Measurements from ENCODE around the gene SCFD2. TPM values are rescaled to one million over a fixed set of nuclear protein-coding genes. Genes with fewer than 3 reads are reported as not detected.

Gene SCFD2
- total and polyA plus RNA-seq, 2 of the 8 experiments (the other 6 are each of a cell fraction or from before 2014, with no cell fraction given): 6.2 to 10.2 TPM

- Histone ChIP-seq H3K9me3 (ENCODE audit: insufficient read depth in 2 of 2, low read depth in 1 of 2, low read length in 1 of 2) (no peaks in the 10 kb centered on the region), H2AFZ (ENCODE audit: low read length) (no peak overlapping the region), H4K5ac (ENCODE audit: insufficient read length, low read depth, low read length) (no peak overlapping the region), H2BK12ac (ENCODE audit: low read depth, low read length) (no peak overlapping the region), H3K27me3 (replicated peaks in 1 of 4; ENCODE audit: control insufficient read depth in 3 of 4, extremely low read depth in 1 of 4, insufficient read depth in 3 of 4, low read length in 3 of 4) (no peaks in the 10 kb centered on the region; a peak in 2 of 7 replicates), H2BK120ac (replicated peaks; ENCODE audit: low read depth, low read length) (no peak overlapping the region), H3K23ac (ENCODE audit: insufficient read length) (no peak overlapping the region), H3K79me1 (ENCODE audit: low read depth, low read length) (peaks cover 8% of the 10 kb centered on the region; the same call in 1 of the 2 replicates), H4K91ac (replicated peaks; ENCODE audit: insufficient read length, low read length) (no peak overlapping the region), H3K9ac (replicated peaks in 1 of 4; ENCODE audit: extremely low read depth in 1 of 4, low read depth in 3 of 4, low read length in 3 of 4) (no peak overlapping the region), H2BK5ac (ENCODE audit: low read depth, low read length) (no peak overlapping the region), H4K20me1 (replicated peaks in 1 of 2; ENCODE audit: control insufficient read depth in 1 of 2, insufficient read depth in 2 of 2, low read length in 2 of 2) (peaks cover 14 to 19% of the 10 kb centered on the region in 2 experiments), H4K8ac (ENCODE audit: extremely low read depth, insufficient read depth, low read length) (no peak overlapping the region), H3K27ac (ENCODE audit: low read depth, low read length) (no peak overlapping the region), H3K36me3 (ENCODE audit: control insufficient read depth in 2 of 4, insufficient read depth in 4 of 4, low read length in 3 of 4) (peaks cover 16 to 48% (median 33%) of the 10 kb centered on the region in 4 experiments), H3K4me2 (ENCODE audit: insufficient read depth in 1 of 2, low read depth in 2 of 2, low read length in 2 of 2) (no peak overlapping the region; a peak in 1 of 4 replicates), H3K4ac (replicated peaks; ENCODE audit: insufficient read length, low read depth, low read length) (no peak overlapping the region), H3K18ac (ENCODE audit: extremely low read depth, low read length) (no peak overlapping the region), H3K14ac (ENCODE audit: insufficient read length) (no peak overlapping the region), H2BK20ac (ENCODE audit: low read length) (no peak overlapping the region), H2AK5ac (ENCODE audit: low read depth, low read length) (no peak overlapping the region), H3K4me3 (ENCODE audit: extremely low read depth in 1 of 4, insufficient read depth in 2 of 4, low read depth in 3 of 4, low read length in 4 of 4) (no peak overlapping the region), H3K79me2 (ENCODE audit: control insufficient read depth in 1 of 2, insufficient read depth in 2 of 2, low read length in 2 of 2) (peaks cover 8 to 32% of the 10 kb centered on the region in 2 experiments), H2BK15ac (ENCODE audit: low read length) (no peak overlapping the region), H3K56ac (replicated peaks; ENCODE audit: insufficient read length, low read depth, low read length) (no peak overlapping the region), H3K23me2 (ENCODE audit: low read depth, low read length) (peaks cover 2% of the 10 kb centered on the region; the same call in 1 of the 2 replicates), H3K4me1 (replicated peaks in 1 of 4; ENCODE audit: control insufficient read depth in 3 of 4, insufficient read depth in 4 of 4, low read length in 3 of 4) (peaks cover 4 to 20% (median 9%) of the 10 kb centered on the region in 4 experiments)
- WGBS, 2 experiments (ENCODE audit: extremely low coverage in 1 of 2, insufficient coverage in 1 of 2, insufficient read length in 1 of 2, insufficient replicate concordance in 2 of 2, low coverage in 1 of 2, low lambda C conversion rate in 2 of 2, missing lambda C conversion rate in 1 of 2): 83% methylated on average over 4 of the region's 4 CpGs; no CpG with 5 or more reads in 1 of the 2 experiments
- no peak for FAIRE-seq
- ChIA-PET POLR2A (ENCODE audit: partially characterized antibody) (interaction anchor here (0.6 to 11.0 kb wide), 25 partner anchors 9 to 209 kb away, joined by 3 to 165 read pairs (median 4); partner anchors contain the start of gene USP46), CTCF (ENCODE audit: partially characterized antibody) (interaction anchor here (1.4 to 1.9 kb wide), 4 partner anchors 23 to 146 kb away, joined by 4 to 6 read pairs (median 5); no protein-coding TSS in a partner anchor)
- DNase-seq (ENCODE audit: low read depth in 1 of 2, low spot score in 2 of 2): no peak
- TF ChIP-seq KDM1A (IDR thresholded peaks at IDR 0.05; ENCODE audit: borderline replicate concordance, low read length): no peak
- no peak for TF ChIP-seq BACH1 (IDR thresholded peaks at IDR 0.05; ENCODE audit: low read length)
- no peak for TF ChIP-seq BCL11A (IDR thresholded peaks at IDR 0.05; ENCODE audit: low read depth in 2 of 2, low read length in 2 of 2)
- TF ChIP-seq NRF1 (IDR thresholded peaks at IDR 0.05; ENCODE audit: low read depth, low read length): no peak
- TF ChIP-seq POLR2AphosphoS5 (IDR thresholded peaks at IDR 0.05; ENCODE audit: low read depth, low read length): no peak; the same call in 1 of the 2 replicates
- TF ChIP-seq SRF (IDR thresholded peaks at IDR 0.05; ENCODE audit: low read depth, low read length): no peak
- no peak for TF ChIP-seq RXRA (IDR thresholded peaks at IDR 0.05; ENCODE audit: insufficient read depth, low read depth, low read length)
Observed at GRCh38 chr4:52866734-52867133, 499.1 kb downstream of the SCFD2 start.

Data from H1 (cell line).